GM19099 (cell line): ENCODE data around the gene ARID5A.

Experiments used
- POLR2A ChIP-seq: IDR thresholded peaks from 3 replicates; pipeline ENCODE4 v1.6.1; 2011; ENCODE audit warnings: low read depth; ENCODE audit not compliant: insufficient read length; ENCODE audit errors: extremely low read depth

The ARID5A gene

GRCh38 chr2:96579422-96579821 lies 42.9 kb downstream of the ARID5A start:
- no peak for TF ChIP-seq POLR2A

GRCh38 chr2:96580771-96581170 lies 44.2 kb downstream of the ARID5A start:
- TF ChIP-seq POLR2A: no peak

GRCh38 chr2:96584017-96584416 lies 47.5 kb downstream of the ARID5A start:
- TF ChIP-seq POLR2A: no peak

- TF ChIP-seq POLR2A: no peak
Measured at GRCh38 chr2:96587843-96588242, 51.3 kb downstream of the ARID5A start.

GRCh38 chr2:96591054-96591453 lies 54.5 kb downstream of the ARID5A start:
- TF ChIP-seq POLR2A: no peak

- no peak for TF ChIP-seq POLR2A
Measured at GRCh38 chr2:96591494-96591893, 54.9 kb downstream of the ARID5A start.

GRCh38 chr2:96594282-96594681 lies 57.7 kb downstream of the ARID5A start:
- TF ChIP-seq POLR2A: no peak

- TF ChIP-seq POLR2A: no peak
Measured at GRCh38 chr2:96594691-96595152, 58.2 kb downstream of the ARID5A start.

- TF ChIP-seq POLR2A: no peak
Measured at GRCh38 chr2:96596596-96596995, 60.0 kb downstream of the ARID5A start.

- no peak for TF ChIP-seq POLR2A
Measured at GRCh38 chr2:96599941-96600340, 63.4 kb downstream of the ARID5A start.

- no peak for TF ChIP-seq POLR2A
Measured at GRCh38 chr2:96601382-96602292, 65.1 kb downstream of the ARID5A start.
